Fibroblast of gingiva (primary cell): ENCODE results near the gene LTC4S.
"Not testable (repeated sequence)": the region's sequence is repeated elsewhere in the genome, so short reads cannot be mapped to it uniquely, and the experiment has no call there.

ENCODE experiments used
- DNase-seq: peaks from one replicate; pipeline ENCODE4 v3.0.0-alpha.2; 2011; ENCODE audit warnings: low read depth

The LTC4S gene

GRCh38 chr5:179793468-179794139 lies at the start of gene LTC4S:
Gene LTC4S, plus strand, starts transcription at chr5:179793986. Its CDS starts 95 bp downstream, at chr5:179794081.
- peak; percentile 45 for DNase-seq

- not testable (repeated sequence) for DNase-seq
Observed at GRCh38 chr5:179744106-179744505, 49.7 kb upstream of the LTC4S start.

GRCh38 chr5:179746872-179747271 lies 46.9 kb upstream of the LTC4S start:
- DNase-seq, result no peak

GRCh38 chr5:179747811-179748210 lies 46.0 kb upstream of the LTC4S start:
- DNase-seq, result peak; percentile 48

GRCh38 chr5:179749857-179750508 lies 43.8 kb upstream of the LTC4S start:
- no peak for DNase-seq

GRCh38 chr5:179753971-179754370 lies 39.8 kb upstream of the LTC4S start:
- DNase-seq, result no peak

- DNase-seq, result no peak
Observed at GRCh38 chr5:179755022-179755421, 38.8 kb upstream of the LTC4S start.

- DNase-seq, result no peak
Observed at GRCh38 chr5:179758955-179759354, 34.8 kb upstream of the LTC4S start.

- DNase-seq, result no peak
Observed at GRCh38 chr5:179759581-179760551, 33.9 kb upstream of the LTC4S start.

- no peak for DNase-seq
Observed at GRCh38 chr5:179762079-179762780, 31.6 kb upstream of the LTC4S start.

GRCh38 chr5:179762781-179763176 lies 31.0 kb upstream of the LTC4S start:
- DNase-seq, result peak; percentile 76

- peak; percentile 68 for DNase-seq
Observed at GRCh38 chr5:179763215-179763945, 30.4 kb upstream of the LTC4S start.

GRCh38 chr5:179764056-179764455 lies 29.7 kb upstream of the LTC4S start:
- no peak for DNase-seq

- DNase-seq, result peak; percentile 47
Observed at GRCh38 chr5:179765400-179765799, 28.4 kb upstream of the LTC4S start.

GRCh38 chr5:179766021-179766725 lies 27.6 kb upstream of the LTC4S start:
- DNase-seq, result no peak

GRCh38 chr5:179766726-179767455 lies 26.9 kb upstream of the LTC4S start:
- no peak for DNase-seq

- no peak for DNase-seq
Observed at GRCh38 chr5:179767496-179768100, 26.2 kb upstream of the LTC4S start.

GRCh38 chr5:179768326-179769085 lies 25.3 kb upstream of the LTC4S start:
- no peak for DNase-seq

GRCh38 chr5:179769271-179769670 lies 24.5 kb upstream of the LTC4S start:
- no peak for DNase-seq
